Lung (tissue), 12 donors: ENCODE results near the gene LSAMP. TPM values are rescaled to one million over a fixed set of nuclear protein-coding genes. Genes with fewer than 3 reads are reported as not detected.

Experiments
- ATAC-seq: fragments of 200-7000 bp; cut with Tn5 transposase; one replicate; pipeline ENCODE4 v1.9.1; 2020; ENCODE audit warnings: moderate number of reproducible peaks; ENCODE audit not compliant: insufficient read depth, low FRiP score
- DNase-seq, 3 donors: peaks; one replicate each; pipeline ENCODE4 v3.0.0-alpha.2; 2013 to 2017
- H3K27ac ChIP-seq, 2 donors: one replicate each; pipeline ENCODE4 v1.5.1; 2013; ENCODE audit warnings: mild to moderate bottlenecking in 2 of 2, moderate library complexity in 2 of 2, control low read depth in 1 of 2, inconsistent platforms in 1 of 2, low read depth in 1 of 2, low read length in 1 of 2
- H3K27me3 ChIP-seq, 3 donors: one replicate each; pipeline ENCODE4 v1.5.1; 2013; ENCODE audit warnings: low read length in 2 of 3; ENCODE audit not compliant: control insufficient read depth in 3 of 3, insufficient read depth in 3 of 3
- H3K36me3 ChIP-seq, 4 donors: one replicate each; pipeline ENCODE4 v1.5.1; 2013; ENCODE audit warnings: low read length in 4 of 4, mild to moderate bottlenecking in 1 of 4, moderate library complexity in 1 of 4; ENCODE audit not compliant: control insufficient read depth in 4 of 4, insufficient read depth in 4 of 4
- H3K4me1 ChIP-seq, 5 donors: one replicate each; pipeline ENCODE4 v1.5.1; 2013; ENCODE audit warnings: low read length in 5 of 5, mild to moderate bottlenecking in 2 of 5, moderate library complexity in 1 of 5; ENCODE audit not compliant: control insufficient read depth in 5 of 5, insufficient read depth in 5 of 5
- H3K4me3 ChIP-seq: one replicate; pipeline ENCODE4 v1.5.1; 2013; ENCODE audit warnings: mild to moderate bottlenecking, control low read depth, moderate library complexity
- H3K9ac ChIP-seq, 2 donors: one replicate each; pipeline ENCODE4 v1.5.1; 2013; ENCODE audit warnings: low read length in 2 of 2, control low read depth in 1 of 2; ENCODE audit not compliant: insufficient read depth in 1 of 2
- H3K9me3 ChIP-seq, 4 donors: one replicate each; pipeline ENCODE4 v1.5.1; 2013; ENCODE audit warnings: low read length in 3 of 4, mild to moderate bottlenecking in 1 of 4, moderate library complexity in 1 of 4; ENCODE audit not compliant: control insufficient read depth in 4 of 4, insufficient read depth in 3 of 4
- WGBS, 2 donors: extraction: QIAGEN DNeasy Blood & Tissue Kit; methylation state at CpG; one replicate each; pipeline ENCODE4 v1.1.7; 2013; 5-methylcytosine and 5-hydroxymethylcytosine counted together
- polyA plus RNA-seq, 2 donors: library from polyadenylated mRNA; stranded (reverse); fragments of 200-250 nt; gene quantifications; one replicate each; pipeline ENCODE4 v1.2.1, GENCODE V29; 2013
- total RNA-seq, 2 donors: library from RNA; depleted of rRNA in 1 of 2; stranded (reverse); fragments of >200 nt in 1 of 2; gene quantifications; one replicate each; pipeline ENCODE4 v1.2.1, GENCODE V29; 2014 to 2021
- TF ChIP-seq, protein P1 (sequence below): IDR thresholded peaks from 2 replicates; pipeline ENCODE4 v1.5.1; 2012; ENCODE audit warnings: mild to moderate bottlenecking; ENCODE audit errors: control extremely low read depth, extremely low read depth
- donor health status: control.
- donor health status: control.
- donor health status: Bipolar disorder and iron deficiency.
- donor health status: healthy.
- donor health status: DM: yes; HTN: yes; CAD: no.

Gene LSAMP
- total and polyA plus RNA-seq, 4 donors: 1.6 to 21.9 (median 9.5) TPM

GRCh38 chr3:116306720-116307119 lies 138.6 kb downstream of the LSAMP start:
- TF ChIP-seq, protein P1, sequence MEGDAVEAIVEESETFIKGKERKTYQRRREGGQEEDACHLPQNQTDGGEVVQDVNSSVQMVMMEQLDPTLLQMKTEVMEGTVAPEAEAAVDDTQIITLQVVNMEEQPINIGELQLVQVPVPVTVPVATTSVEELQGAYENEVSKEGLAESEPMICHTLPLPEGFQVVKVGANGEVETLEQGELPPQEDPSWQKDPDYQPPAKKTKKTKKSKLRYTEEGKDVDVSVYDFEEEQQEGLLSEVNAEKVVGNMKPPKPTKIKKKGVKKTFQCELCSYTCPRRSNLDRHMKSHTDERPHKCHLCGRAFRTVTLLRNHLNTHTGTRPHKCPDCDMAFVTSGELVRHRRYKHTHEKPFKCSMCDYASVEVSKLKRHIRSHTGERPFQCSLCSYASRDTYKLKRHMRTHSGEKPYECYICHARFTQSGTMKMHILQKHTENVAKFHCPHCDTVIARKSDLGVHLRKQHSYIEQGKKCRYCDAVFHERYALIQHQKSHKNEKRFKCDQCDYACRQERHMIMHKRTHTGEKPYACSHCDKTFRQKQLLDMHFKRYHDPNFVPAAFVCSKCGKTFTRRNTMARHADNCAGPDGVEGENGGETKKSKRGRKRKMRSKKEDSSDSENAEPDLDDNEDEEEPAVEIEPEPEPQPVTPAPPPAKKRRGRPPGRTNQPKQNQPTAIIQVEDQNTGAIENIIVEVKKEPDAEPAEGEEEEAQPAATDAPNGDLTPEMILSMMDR: no peak
- H3K4me3 ChIP-seq: no peak overlapping the region
- 86% methylated on average over 2 of the region's 2 CpGs for WGBS, 2 donors
- no peaks in the 10 kb centered on the region for H3K9me3 ChIP-seq
- peaks cover 0 to 4% (median 0%) of the 10 kb centered on the region in 5 donors for H3K4me1 ChIP-seq
- no peak overlapping the region for H3K9ac ChIP-seq
- H3K27ac ChIP-seq: no peak overlapping the region
- no peaks in the 10 kb centered on the region for H3K36me3 ChIP-seq
- no peaks in the 10 kb centered on the region for H3K27me3 ChIP-seq
- no peak for ATAC-seq
- DNase-seq: no peak

DNA sequence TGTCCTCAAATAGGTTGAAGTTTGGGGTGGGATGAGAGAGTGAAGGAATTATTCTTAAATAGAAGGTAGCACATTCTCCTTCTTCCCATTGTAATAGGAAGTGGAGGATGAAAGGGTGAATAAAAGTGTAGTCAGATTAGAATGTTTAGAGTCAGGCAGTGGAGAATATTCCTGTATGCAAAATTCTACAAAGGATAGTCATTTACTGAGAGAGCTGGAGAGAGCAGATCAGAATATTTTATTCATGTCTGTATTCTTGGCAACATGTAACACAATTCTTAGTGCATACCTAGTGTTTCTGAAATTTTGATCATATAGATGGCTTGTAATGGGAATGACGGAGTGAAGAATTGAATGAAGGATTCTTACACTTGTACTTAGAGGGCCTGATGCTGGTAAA lies 139.1 kb downstream of the LSAMP start:
- DNase-seq (no peak), ATAC-seq (no peak)
- Histone ChIP-seq H3K4me3 (no peak overlapping the region), H3K36me3 (no peaks in the 10 kb centered on the region), H3K27me3 (no peaks in the 10 kb centered on the region), H3K9ac (no peak overlapping the region), H3K9me3 (no peaks in the 10 kb centered on the region), H3K27ac (no peak overlapping the region), H3K4me1 (peaks cover 0 to 4% (median 0%) of the 10 kb centered on the region in 5 donors)
- TF ChIP-seq, protein P1: no peak
- 86 to 97% methylated on average over 1 of the region's 1 CpG for WGBS, 2 donors

GRCh38 chr3:116302087-116302747 lies 143.1 kb downstream of the LSAMP start:
- H3K27me3 ChIP-seq: no peaks in the 10 kb centered on the region
- WGBS, 2 donors: 50 to 52% methylated on average over 4 of the region's 4 CpGs
- H3K4me1 ChIP-seq: peaks cover 0 to 12% (median 0%) of the 10 kb centered on the region in 5 donors
- H3K27ac ChIP-seq: no peak overlapping the region
- peak in 2 of 3 donors; percentile 36 to 44 for DNase-seq
- ATAC-seq: no peak
- no peaks in the 10 kb centered on the region for H3K36me3 ChIP-seq
- H3K9ac ChIP-seq: no peak overlapping the region
- TF ChIP-seq, protein P1: no peak
- no peak overlapping the region for H3K4me3 ChIP-seq
- H3K9me3 ChIP-seq: peaks cover 0 to 2% (median 0%) of the 10 kb centered on the region in 4 donors
